GM12892 (cell line): ENCODE data around the gene GNAO1.

ENCODE experiments used
- DNase-seq: peaks from one replicate; pipeline ENCODE4 v3.0.0; 2011; ENCODE audit not compliant: insufficient read length
- FAIRE-seq: peaks from 2 replicates; lab custom pipeline; 2011; peaks lifted over from hg19 to GRCh38; lab: Jason Lieb, UNC
- POLR2A ChIP-seq: IDR thresholded peaks from 2 replicates; pipeline ENCODE4 v1.6.1; 2011; ENCODE audit warnings: low read depth, low read length, control low read depth
- POLR2AphosphoS5 ChIP-seq: IDR thresholded peaks from 2 replicates; pipeline ENCODE4 v1.6.1; 2011; ENCODE audit warnings: low read depth, low read length, control low read depth
- TAF1 ChIP-seq: IDR thresholded peaks from 2 replicates; pipeline ENCODE4 v1.6.1; 2011; ENCODE audit warnings: low read depth, mild to moderate bottlenecking, control low read depth, low read length, borderline replicate concordance

Gene GNAO1

DNA sequence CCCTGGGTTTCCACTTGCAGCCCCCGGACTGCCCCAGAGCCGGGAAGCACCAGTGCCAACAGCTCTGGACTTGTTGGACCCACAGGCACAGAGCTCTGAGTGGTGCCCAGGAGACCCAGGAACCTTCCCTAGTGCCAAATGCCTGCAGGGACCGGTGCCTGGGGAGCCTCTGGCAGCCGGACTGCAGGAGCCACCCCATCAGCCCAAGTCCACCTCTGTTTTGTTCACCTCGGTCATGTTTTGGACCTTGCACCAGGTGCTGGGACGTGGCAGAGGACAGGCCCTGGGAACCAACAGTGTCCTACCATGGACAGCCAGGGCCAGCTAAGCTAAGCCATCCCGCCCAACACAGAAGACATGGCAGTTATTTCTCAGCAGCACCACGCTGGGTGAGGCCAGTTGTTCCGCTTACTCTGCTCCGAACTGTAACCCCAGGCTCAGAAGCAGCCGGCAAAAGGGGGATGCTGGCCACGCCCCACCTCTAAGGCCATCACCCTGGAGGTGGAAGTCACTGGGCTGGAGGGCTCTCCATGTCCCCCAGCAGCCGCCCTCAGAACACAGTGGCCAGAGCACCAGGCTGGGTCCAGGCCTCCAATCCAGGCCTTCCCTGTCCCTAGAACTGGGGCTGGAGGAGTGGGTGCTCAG is 154.2 kb downstream of the GNAO1 start:
- DNase-seq (no peak), FAIRE-seq (no peak)
- no peak for TF ChIP-seq POLR2A
- TF ChIP-seq POLR2AphosphoS5 = no peak
- no peak for TF ChIP-seq TAF1

DNA sequence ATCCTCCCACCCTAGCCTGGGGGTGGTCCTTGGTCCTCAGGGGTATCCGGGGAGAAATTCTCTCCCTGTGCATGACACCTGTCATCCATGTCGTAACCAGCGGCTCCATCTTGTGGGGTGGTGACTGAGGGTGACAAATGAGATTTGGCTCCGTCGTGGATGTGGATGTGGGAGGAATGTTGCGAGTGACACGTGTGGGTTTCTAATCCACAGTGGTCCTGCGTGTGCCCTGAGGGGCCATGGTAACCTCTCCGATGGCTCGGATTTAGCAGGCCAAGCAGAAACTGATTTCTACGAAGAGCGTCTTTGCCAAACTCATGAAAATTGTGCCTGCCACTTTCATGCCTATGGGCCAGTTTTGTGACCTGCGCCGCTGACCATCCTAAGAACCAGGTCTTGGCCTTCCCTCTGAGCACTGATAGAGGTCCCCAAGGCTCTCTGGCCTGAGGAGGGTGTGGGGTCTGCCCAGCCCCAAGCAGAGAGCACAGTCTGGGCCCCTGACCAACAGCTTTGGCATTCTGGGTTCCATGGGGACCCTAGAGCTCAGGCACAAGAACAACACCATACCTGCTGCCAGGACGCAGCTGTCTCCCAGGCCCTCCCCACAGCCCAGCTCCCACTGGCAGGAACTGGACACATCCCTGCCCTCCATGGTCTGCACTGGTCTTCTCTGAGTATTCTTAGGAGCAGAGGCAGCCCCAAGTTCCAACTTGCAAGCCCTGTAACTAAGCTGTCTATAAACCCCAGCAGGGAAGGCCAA is 155.0 kb downstream of the GNAO1 start:
- DNase-seq = no peak
- no peak for FAIRE-seq
- no peak for TF ChIP-seq TAF1
- no peak for TF ChIP-seq POLR2A
- no peak for TF ChIP-seq POLR2AphosphoS5

DNA sequence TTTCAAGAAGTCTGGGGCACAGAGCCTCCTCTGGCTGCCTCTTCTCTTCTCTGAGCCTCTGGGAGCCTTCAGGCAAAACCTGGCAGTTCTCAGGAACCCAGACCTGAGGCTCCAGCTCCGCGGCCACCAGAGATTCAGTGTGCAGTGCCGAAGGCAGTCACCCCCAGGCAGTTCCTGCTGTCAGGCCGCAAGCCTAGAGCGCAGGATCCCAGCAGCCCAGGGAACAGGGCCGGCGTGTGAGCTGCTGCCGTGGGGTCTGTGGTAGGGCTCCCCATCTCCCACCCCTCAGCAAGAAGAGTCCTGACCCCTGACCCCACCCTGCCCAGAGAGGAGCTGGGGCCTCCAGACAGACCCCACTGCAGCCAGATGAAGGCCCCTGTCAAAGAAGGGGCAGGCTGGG is 155.9 kb downstream of the GNAO1 start:
- FAIRE-seq = no peak

DNA sequence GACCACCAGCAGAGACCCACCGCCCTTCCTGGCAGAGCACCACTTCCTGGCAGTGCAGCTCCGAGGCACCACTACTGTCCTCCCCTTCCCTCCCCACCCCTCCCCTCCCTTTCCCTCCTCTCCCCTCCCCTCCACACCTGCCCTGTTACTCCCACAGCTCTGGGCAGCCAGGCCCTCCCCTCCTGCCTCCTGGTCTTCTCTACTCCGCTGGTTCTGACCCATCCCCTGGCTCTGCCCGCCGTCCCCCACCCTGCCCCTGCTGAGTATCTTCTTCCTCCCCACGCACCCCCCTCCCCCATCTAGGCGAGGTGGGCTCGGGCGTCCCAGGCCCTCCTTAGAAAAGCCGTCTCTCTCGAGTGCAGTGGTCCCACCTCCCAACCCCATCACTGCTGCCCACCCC is 156.4 kb downstream of the GNAO1 start:
- TF ChIP-seq POLR2AphosphoS5 (no peak), POLR2A (no peak), TAF1 (no peak)
- DNase-seq (no peak), FAIRE-seq (no peak)

More for the DNA sequence above, 155.9 kb downstream of the GNAO1 start:
- TF ChIP-seq POLR2A = no peak
- TF ChIP-seq POLR2AphosphoS5 = no peak
- TF ChIP-seq TAF1 = no peak
- DNase-seq = no peak

DNA sequence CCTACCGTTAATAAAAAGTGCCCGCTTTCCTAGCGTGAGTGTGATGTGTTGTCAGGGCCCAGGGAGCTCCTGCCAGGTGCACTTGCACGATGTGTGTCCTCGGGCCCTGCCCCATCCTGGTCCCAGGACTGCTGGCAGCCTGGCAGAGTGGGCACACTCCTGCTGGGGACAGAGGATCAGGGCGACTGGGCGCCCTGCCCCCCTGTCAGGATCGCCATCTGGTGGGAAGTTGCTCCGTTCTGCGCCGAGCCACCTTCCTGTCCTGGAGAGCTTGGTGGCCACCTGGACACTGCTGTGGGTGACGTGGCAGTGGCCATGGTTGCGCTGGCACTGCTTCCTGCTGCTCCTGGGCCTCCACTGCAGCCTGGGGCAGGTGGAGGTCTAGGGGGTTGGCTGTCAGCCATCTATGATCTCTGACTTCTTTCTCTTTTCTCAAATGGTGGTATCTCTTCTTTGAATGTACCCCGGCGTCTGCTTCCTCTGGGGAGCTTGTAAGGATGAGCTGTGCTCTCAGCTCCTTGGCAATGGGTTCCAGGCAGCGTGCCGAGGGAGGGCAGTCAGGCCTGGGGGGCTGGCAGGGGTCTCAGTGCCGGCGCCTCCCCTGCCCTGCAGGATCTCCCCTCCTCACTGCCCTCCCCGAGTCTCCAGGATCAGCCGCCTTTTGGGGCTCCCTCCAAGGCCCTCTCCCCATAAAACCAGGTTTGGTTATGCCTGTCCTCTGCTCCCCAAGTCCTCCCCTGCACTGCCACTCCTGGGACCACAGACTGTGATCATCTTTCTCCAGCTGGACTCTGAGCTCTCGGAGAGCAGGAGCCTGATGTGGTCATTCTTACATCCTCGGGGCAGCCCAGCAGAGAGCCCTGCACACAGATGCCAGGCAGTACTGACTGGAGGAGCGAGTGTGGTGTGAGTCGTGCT is 157.1 kb downstream of the GNAO1 start:
- FAIRE-seq (no peak), DNase-seq (no peak)
- TF ChIP-seq POLR2AphosphoS5 (no peak), TAF1 (no peak), POLR2A (no peak)

DNA sequence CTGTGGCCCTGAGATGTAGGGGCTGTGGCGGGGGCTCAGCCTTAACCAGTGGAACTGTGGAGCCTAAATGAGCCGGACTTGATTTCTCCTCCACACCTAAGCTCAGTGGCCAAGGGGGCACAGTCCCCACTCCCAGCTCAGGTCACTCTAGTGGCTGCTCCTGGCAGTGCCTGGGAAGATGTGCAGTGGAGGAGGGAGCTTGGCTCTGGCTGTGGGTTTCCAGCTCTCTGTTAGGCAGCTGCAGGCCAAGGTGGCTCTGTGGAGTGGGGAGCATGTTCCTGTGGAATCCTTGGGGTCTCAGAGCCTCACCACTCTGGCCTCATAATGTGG is 157.8 kb downstream of the GNAO1 start:
- TF ChIP-seq POLR2A = no peak
- TF ChIP-seq POLR2AphosphoS5 = no peak
- TF ChIP-seq TAF1 = no peak
- DNase-seq (no peak), FAIRE-seq (no peak)

DNA sequence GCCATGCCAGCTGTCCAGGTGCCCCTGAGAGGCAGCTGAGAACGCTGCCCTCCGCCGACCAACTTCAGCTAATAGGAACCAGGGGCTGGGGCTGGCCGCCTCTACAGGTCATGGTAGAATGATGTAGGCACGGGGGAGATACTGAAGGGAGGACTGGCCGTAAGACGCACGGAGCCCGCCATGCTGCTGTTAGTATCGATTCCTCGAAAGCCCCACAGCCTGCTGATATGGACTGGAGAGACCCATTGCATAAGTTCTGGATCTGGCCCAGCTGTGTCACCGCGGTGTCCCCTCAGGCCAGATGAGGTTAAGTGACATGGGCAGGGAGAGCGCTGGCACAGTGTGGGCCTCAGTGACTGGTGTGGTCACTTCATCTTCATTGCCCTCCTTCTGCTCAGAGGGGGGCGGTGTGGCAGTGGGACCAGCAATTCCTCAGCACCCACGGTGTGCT is 158.4 kb downstream of the GNAO1 start:
- FAIRE-seq (no peak), DNase-seq (no peak)
- TF ChIP-seq POLR2AphosphoS5 (no peak), POLR2A (no peak), TAF1 (no peak)

DNA sequence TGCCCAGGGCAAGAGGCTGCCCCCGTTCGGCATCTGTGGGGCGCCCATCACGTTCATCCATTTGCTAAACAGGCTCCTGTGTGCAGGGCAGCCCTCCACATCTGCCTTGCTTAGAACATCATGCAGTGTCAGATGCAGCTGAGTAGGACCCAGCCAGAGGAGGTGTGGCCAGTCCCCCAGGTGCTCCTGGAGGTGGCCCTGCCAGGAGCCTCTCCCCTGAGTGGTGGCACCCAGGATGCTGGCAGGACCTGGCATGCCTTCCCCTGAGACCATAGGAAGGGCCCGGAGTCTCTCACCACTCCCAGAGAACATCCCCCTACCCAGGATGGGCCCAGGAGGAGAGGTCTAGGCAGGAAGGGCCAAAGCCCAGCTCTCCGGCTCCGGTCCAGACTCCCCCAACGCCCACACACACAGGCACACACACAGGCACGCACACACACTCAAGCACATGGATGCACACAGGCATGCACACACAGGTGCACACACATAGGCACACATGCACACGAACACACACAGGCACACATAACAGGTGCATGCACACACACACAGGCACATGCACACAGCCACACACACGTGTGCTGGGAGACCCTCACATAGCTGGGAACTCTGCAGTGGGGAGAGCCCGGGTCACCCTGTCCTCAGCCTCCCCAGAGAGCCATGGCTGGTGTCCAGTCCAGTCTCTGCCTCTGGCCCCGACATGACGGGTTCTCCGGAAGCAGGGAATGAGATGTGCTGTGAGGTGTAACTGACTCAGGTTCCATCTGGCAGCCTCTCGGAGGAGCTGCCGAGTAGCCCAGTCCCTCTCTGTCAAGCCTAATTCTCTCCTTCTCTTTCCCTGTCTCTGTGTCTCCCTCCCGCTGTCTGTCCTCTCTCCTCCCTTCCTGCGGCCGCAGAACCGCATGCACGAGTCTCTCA is 159.5 kb downstream of the GNAO1 start:
- FAIRE-seq = no peak
- no peak for TF ChIP-seq TAF1
- TF ChIP-seq POLR2AphosphoS5 = no peak
- no peak for TF ChIP-seq POLR2A

DNA sequence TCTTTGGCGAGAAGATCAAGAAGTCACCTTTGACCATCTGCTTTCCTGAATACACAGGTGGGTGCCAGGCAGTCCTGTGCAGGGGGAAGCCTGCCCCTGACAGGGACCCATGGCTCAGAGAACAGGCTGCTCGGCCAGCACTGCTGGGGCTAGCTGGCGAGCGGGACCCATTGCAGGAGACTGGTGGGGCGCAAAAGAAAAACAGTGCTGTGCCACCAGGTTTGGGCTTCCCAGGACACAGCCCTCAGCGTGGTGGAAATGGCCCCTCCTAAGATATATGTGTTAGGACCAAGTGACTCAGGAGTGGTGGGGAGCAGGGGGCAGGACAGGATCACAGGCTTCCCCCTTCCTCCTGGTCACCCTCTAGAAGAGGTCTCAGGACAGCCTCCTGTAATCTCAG is 160.2 kb downstream of the GNAO1 start:
- DNase-seq (no peak), FAIRE-seq (no peak)
- TF ChIP-seq POLR2A = no peak
- no peak for TF ChIP-seq TAF1
- no peak for TF ChIP-seq POLR2AphosphoS5

More for the DNA sequence above, 159.5 kb downstream of the GNAO1 start:
- DNase-seq = no peak

DNA sequence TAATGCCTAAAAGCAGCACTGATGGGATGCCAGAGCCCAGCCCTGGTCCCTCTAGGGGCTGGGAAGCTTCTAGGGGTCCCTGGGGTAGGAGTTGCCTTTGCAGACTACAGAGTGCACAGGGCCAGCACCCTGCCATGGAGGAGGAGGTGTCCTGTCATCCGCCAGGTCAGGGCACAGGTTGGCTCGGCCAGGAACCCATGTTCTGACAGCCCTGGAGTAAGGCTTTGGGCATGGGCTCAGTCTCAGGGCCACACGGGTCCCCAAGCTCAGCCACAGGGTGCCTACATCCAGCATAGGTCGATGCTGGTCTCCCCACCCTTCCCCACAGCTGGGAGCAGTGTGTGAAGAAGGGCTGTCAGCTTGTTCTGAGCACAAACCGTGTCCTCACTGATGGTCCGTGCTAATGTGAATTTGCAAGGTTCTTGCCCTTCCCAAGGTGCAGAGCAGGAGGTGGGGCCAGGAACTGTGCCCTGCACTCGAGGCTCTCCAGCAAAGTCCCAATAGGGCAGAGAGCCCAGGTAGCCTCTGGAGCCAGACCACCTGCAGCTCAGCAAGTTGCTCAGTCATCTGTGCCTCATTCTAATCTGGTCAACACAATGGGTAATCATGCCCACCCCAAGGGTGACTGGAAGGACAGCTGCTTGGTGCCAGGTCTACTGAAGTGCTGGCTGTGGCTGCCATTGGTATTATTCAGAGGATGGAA is 161.2 kb downstream of the GNAO1 start:
- TF ChIP-seq POLR2A (no peak), POLR2AphosphoS5 (no peak), TAF1 (no peak)
- DNase-seq (peak; percentile 8), FAIRE-seq (no peak)
